Endothelial cell of umbilical vein (primary cell): Measurements from ENCODE around the gene RABEPK. TPM values are rescaled to one million over a fixed set of nuclear protein-coding genes. Genes with fewer than 3 reads are reported as not detected.

Experiments used
- BruUV-seq: library from RNA; stranded (reverse); fragments of 400-500 nt; replicated peaks from 2 replicates; lab custom pipeline; 2021; lab: Mats Ljungman, UMichigan
- CTCF ChIA-PET: fragments of 300-600, 350-600 bp; sonication (Branson Sonifier 250); formaldehyde crosslinking; loops from one replicate; lab custom pipeline; 2021; ENCODE audit warnings: antibody characterized with exemption, inconsistent platforms; lab: Charles Lee
- POLR2A ChIA-PET: fragments of 300-600, 350-600 bp; sonication (Branson Sonifier 250); formaldehyde crosslinking; loops from one replicate; lab custom pipeline; 2021; ENCODE audit warnings: antibody characterized with exemption, inconsistent platforms; lab: Charles Lee
- DNase-seq: peaks from one replicate; pipeline ENCODE4 v3.0.0-alpha.2; 2011; ENCODE audit warnings: low read depth, low spot score
- FAIRE-seq: peaks from 2 replicates; lab custom pipeline; 2011; peaks lifted over from hg19 to GRCh38; lab: Jason Lieb, UNC
- H2AFZ ChIP-seq: 2 replicates; pipeline ENCODE4 v1.6.0; 2012; ENCODE audit warnings: low read depth, low read length, control low read depth, inconsistent platforms
- H3K27ac ChIP-seq: 2 replicates; pipeline ENCODE4 v1.5.1; 2011; ENCODE audit warnings: low read depth, mild to moderate bottlenecking, control low read depth, low read length, moderate library complexity; ENCODE audit not compliant: insufficient read depth
- H3K27me3 ChIP-seq, 2 experiments: 2 replicates each; pipeline versions ENCODE4 v1.6.0 to v1.6.1; 2011; ENCODE audit warnings: low read length in 2 of 2, mixed read lengths in 1 of 2; ENCODE audit not compliant: control insufficient read depth in 2 of 2, insufficient read depth in 2 of 2
- H3K36me3 ChIP-seq, 2 experiments: 2 replicates in 1 of 2; 3 replicates in 1 of 2; pipeline ENCODE4 v1.5.1; 2011; ENCODE audit warnings: low read length in 2 of 2, mild to moderate bottlenecking in 1 of 2, moderate library complexity in 1 of 2; ENCODE audit not compliant: control insufficient read depth in 2 of 2, insufficient read depth in 2 of 2; ENCODE audit errors: extremely low read depth in 1 of 2
- H3K4me1 ChIP-seq: 3 replicates; pipeline ENCODE4 v1.5.1; 2011; ENCODE audit warnings: mild to moderate bottlenecking, low read length; ENCODE audit not compliant: control insufficient read depth, insufficient read depth; ENCODE audit errors: extremely low read depth
- H3K4me2 ChIP-seq: 2 replicates; pipeline ENCODE4 v1.6.1; 2011; ENCODE audit warnings: low read length, control low read depth, mixed read lengths; ENCODE audit not compliant: insufficient read depth
- H3K4me3 ChIP-seq, 3 experiments: fragments of 200-600 bp in 1 of 3; sonication (generic), shearing (Covaris generic) in 1 of 3; replicated peaks in 1 of 3; 2 replicates each; pipeline ENCODE4 v1.5.1; 2011 to 2016; ENCODE audit warnings: control low read depth in 3 of 3, low read length in 3 of 3, mild to moderate bottlenecking in 2 of 3, inconsistent platforms in 1 of 3, low read depth in 1 of 3, moderate library complexity in 1 of 3; ENCODE audit not compliant: insufficient read depth in 1 of 3
- H3K79me2 ChIP-seq: 2 replicates; pipeline ENCODE4 v1.6.0; 2012; ENCODE audit warnings: low read length, inconsistent platforms; ENCODE audit not compliant: control insufficient read depth, insufficient read depth
- H3K9ac ChIP-seq: replicated peaks from 2 replicates; pipeline ENCODE3; 2011; ENCODE audit warnings: low read length, control low read depth; ENCODE audit not compliant: insufficient read depth; ENCODE audit errors: extremely low read depth
- H3K9me1 ChIP-seq: replicated peaks from 3 replicates; pipeline ENCODE4 v1.6.0; 2011; ENCODE audit warnings: mild to moderate bottlenecking, low read length; ENCODE audit not compliant: control insufficient read depth, insufficient read depth; ENCODE audit errors: extremely low read depth
- H3K9me3 ChIP-seq: replicated peaks from 2 replicates; pipeline ENCODE4 v1.5.1; 2012; ENCODE audit warnings: low read length, inconsistent platforms; ENCODE audit not compliant: control insufficient read depth, insufficient read depth
- H4K20me1 ChIP-seq: replicated peaks from 2 replicates; pipeline ENCODE3; 2011; ENCODE audit warnings: mild to moderate bottlenecking, low read length; ENCODE audit not compliant: control insufficient read depth, insufficient read depth; ENCODE audit errors: extremely low read depth
- CTCF ChIP-seq, 2 donors: IDR thresholded peaks; 1 replicate in 1 of 2; 2 replicates in 1 of 2; pipeline ENCODE4 v1.5.1; 2011; ENCODE audit warnings: low read length in 2 of 2, mild to moderate bottlenecking in 2 of 2, moderate library complexity in 2 of 2, control low read depth in 1 of 2, inconsistent platforms in 1 of 2, low read depth in 1 of 2; ENCODE audit not compliant: insufficient read depth in 1 of 2; ENCODE audit errors: extremely low read depth in 1 of 2
- EZH2 ChIP-seq: IDR thresholded peaks from 2 replicates; pipeline ENCODE4 v1.6.1; 2012; ENCODE audit warnings: borderline replicate concordance, low read depth, mild to moderate bottlenecking, moderate library complexity, low read length, inconsistent platforms; ENCODE audit not compliant: severe bottlenecking
- FOS ChIP-seq: IDR thresholded peaks from 2 replicates; pipeline ENCODE4 v1.6.1; 2011; ENCODE audit warnings: mild to moderate bottlenecking, low read length, moderate library complexity, borderline replicate concordance; ENCODE audit not compliant: insufficient read depth
- GATA2 ChIP-seq: IDR thresholded peaks from 2 replicates; pipeline ENCODE4 v1.7.0; 2011; ENCODE audit warnings: low read depth, mild to moderate bottlenecking, moderate library complexity, mixed read lengths, low read length; ENCODE audit not compliant: insufficient read length, insufficient read depth
- JUN ChIP-seq: IDR thresholded peaks from 2 replicates; pipeline ENCODE4 v1.6.1; 2011; ENCODE audit warnings: borderline replicate concordance, low read depth; ENCODE audit not compliant: insufficient read length, insufficient read depth
- MAX ChIP-seq: IDR thresholded peaks from 2 replicates; pipeline ENCODE4 v1.6.1; 2011; ENCODE audit not compliant: insufficient read depth, insufficient read length
- MYC ChIP-seq: IDR thresholded peaks from one replicate; pipeline ENCODE4 v1.6.1; 2011; ENCODE audit warnings: mild to moderate bottlenecking, low read depth, low read length
- POLR2A ChIP-seq: IDR thresholded peaks from 2 replicates; pipeline ENCODE4 v1.6.1; 2012; ENCODE audit warnings: low read depth, mild to moderate bottlenecking, control low read depth, low read length
- POLR2AphosphoS5 ChIP-seq: IDR thresholded peaks from 2 replicates; pipeline ENCODE4 v1.6.1; 2012; ENCODE audit warnings: low read depth, mild to moderate bottlenecking, control low read depth, low read length, moderate library complexity; ENCODE audit not compliant: insufficient read depth
- dilution Hi-C: fragments of 300-500 bp; cut with MboI; formaldehyde crosslinking; loops from one replicate; pipeline ENCODE4 v1.15.0; 2019; ENCODE audit warnings: low sequenced_read_pairs; ENCODE audit not compliant: extremely low pct_ligation_motif_present
- intact Hi-C: fragments of 100-400 bp; cut with micrococcal nuclease; formaldehyde crosslinking; loops from one replicate; pipeline ENCODE4 v1.10.0; 2022
- polyA plus RNA-seq, 4 experiments: library from polyadenylated mRNA; depleted of rRNA in 3 of 4; stranded (reverse) in 3 of 4; unstranded in 1 of 4; fragments of >200 nt; gene quantifications; 2 replicates each; pipeline versions ENCODE4 v1.2.1 to v1.2.3, GENCODE V29; 2011 to 2012; ENCODE audit warnings: missing spikeins in 1 of 4
- total RNA-seq: library from RNA; stranded (reverse); gene quantifications from 2 replicates; pipeline ENCODE4 v1.2.3, GENCODE V29; 2021

The RABEPK gene
- total and polyA plus RNA-seq, 2 donors (not counting 3 experiments of a cell fraction or from before 2014, with no cell fraction given): 18.2 to 23.0 TPM

GRCh38 chr9:125254231-125254630 lies 53.9 kb downstream of the RABEPK start:
- Histone ChIP-seq H3K9me3 (no peaks in the 10 kb centered on the region), H3K36me3 (no peaks in the 10 kb centered on the region), H3K9me1 (no peaks in the 10 kb centered on the region), H3K4me2 (no peak overlapping the region), H3K4me3 (no peak overlapping the region), H2AFZ (no peak overlapping the region), H3K27ac (no peak overlapping the region), H3K4me1 (no peaks in the 10 kb centered on the region), H3K27me3 (no peaks in the 10 kb centered on the region), H3K79me2 (no peaks in the 10 kb centered on the region), H4K20me1 (no peaks in the 10 kb centered on the region), H3K9ac (no peak overlapping the region)
- no peak for DNase-seq
- ChIA-PET CTCF (interaction anchor here (3.5 kb wide), 1 partner anchor 107 kb away, joined by 40 read pairs; no protein-coding TSS in a partner anchor), POLR2A (interaction anchor here (0.7 kb wide), 1 partner anchor 14 kb away, joined by 5 read pairs; no protein-coding TSS in a partner anchor)
- FAIRE-seq: no peak
- TF ChIP-seq FOS: no peak
- no peak for TF ChIP-seq GATA2
- TF ChIP-seq JUN: no peak
- no peak for TF ChIP-seq POLR2AphosphoS5
- TF ChIP-seq MAX: no peak
- TF ChIP-seq MYC: no peak
- TF ChIP-seq CTCF (IDR thresholded peaks at IDR 0.05; ENCODE audit: extremely low read depth in 1 of 2, insufficient read depth in 1 of 2, low read depth in 1 of 2, low read length in 2 of 2): no peak
- no peak for TF ChIP-seq POLR2A
- TF ChIP-seq EZH2: no peak
- no TSS peak for BruUV-seq
- intact Hi-C loops (no loop called here), dilution Hi-C loops (no loop called here)
